Panc1 (cell line): ENCODE results near the gene DSCAML1. TPM values are rescaled to one million over a fixed set of nuclear protein-coding genes. Genes with fewer than 3 reads are reported as not detected.

Experiments
- ATAC-seq: fragments of 200-7000 bp; cut with Tn5 transposase; 2 replicates; pipeline ENCODE4 v1.9.1; 2020; ENCODE audit warnings: mild to moderate bottlenecking, moderate library complexity
- BruUV-seq: library from RNA; stranded (reverse); fragments of 400-500 nt; replicated peaks from 2 replicates; lab custom pipeline; 2021; lab: Mats Ljungman, UMichigan
- CTCF ChIA-PET: fragments of 300-600 bp; sonication (Branson Sonifier 250); formaldehyde crosslinking; loops from one replicate; lab custom pipeline; 2022; ENCODE audit warnings: antibody characterized with exemption; lab: Charles Lee
- POLR2A ChIA-PET: fragments of 300-600 bp; sonication (Branson Sonifier 250); formaldehyde crosslinking; loops from one replicate; lab custom pipeline; 2022; ENCODE audit warnings: antibody characterized with exemption; lab: Charles Lee
- DNase-seq: peaks from one replicate; pipeline ENCODE4 v3.0.0-alpha.2; 2010; ENCODE audit warnings: low read depth, low spot score
- H3K27ac ChIP-seq: 2 replicates; pipeline ENCODE4 v1.5.1; 2011; ENCODE audit warnings: mild to moderate bottlenecking, low read length, inconsistent platforms
- H3K27me3 ChIP-seq: fragments of 200-500 bp; sonication (Bioruptor generic); 2 replicates; pipeline ENCODE4 v1.6.0; 2014; ENCODE audit warnings: low read length, inconsistent platforms; ENCODE audit not compliant: control insufficient read depth, insufficient read depth
- H3K36me3 ChIP-seq: fragments of 200-500 bp; sonication (Bioruptor generic); 2 replicates; pipeline ENCODE4 v1.5.1; 2014; ENCODE audit warnings: inconsistent platforms, mild to moderate bottlenecking, low read length, moderate library complexity; ENCODE audit not compliant: control insufficient read depth, insufficient read depth
- H3K4me1 ChIP-seq: 2 replicates; pipeline ENCODE4 v1.5.1; 2011; ENCODE audit warnings: inconsistent platforms, mild to moderate bottlenecking, low read length, moderate library complexity; ENCODE audit not compliant: control insufficient read depth, insufficient read depth
- H3K4me3 ChIP-seq, 2 experiments: 2 replicates each; pipeline ENCODE4 v1.5.1; 2011 to 2012; ENCODE audit warnings: low read depth in 2 of 2, low read length in 2 of 2, mild to moderate bottlenecking in 2 of 2, inconsistent platforms in 1 of 2, moderate library complexity in 1 of 2
- H3K9me3 ChIP-seq: fragments of 200-500 bp; sonication (Bioruptor generic); 2 replicates; pipeline ENCODE4 v1.5.1; 2014; ENCODE audit warnings: low read depth, mild to moderate bottlenecking, inconsistent platforms, low read length, moderate library complexity; ENCODE audit not compliant: control insufficient read depth, insufficient read depth
- CTCF ChIP-seq: fragments of 450-650 bp; IDR thresholded peaks from 2 replicates; pipeline ENCODE4 v1.5.1; 2017; ENCODE audit warnings: mild to moderate bottlenecking
- POLR2AphosphoS5 ChIP-seq: IDR thresholded peaks from 2 replicates; pipeline ENCODE4 v1.6.1; 2012; ENCODE audit warnings: mild to moderate bottlenecking, low read depth, low read length, moderate library complexity
- REST ChIP-seq, 2 experiments: IDR thresholded peaks; 2 replicates each; pipeline ENCODE4 v1.6.1; 2011 to 2012; ENCODE audit warnings: low read depth in 2 of 2, control low read depth in 1 of 2, low read length in 1 of 2, mild to moderate bottlenecking in 1 of 2, moderate library complexity in 1 of 2; ENCODE audit not compliant: insufficient read depth in 1 of 2
- SIN3A ChIP-seq: IDR thresholded peaks from 2 replicates; pipeline ENCODE4 v1.6.1; 2012; ENCODE audit warnings: low read depth, mild to moderate bottlenecking, low read length, moderate library complexity, borderline replicate concordance; ENCODE audit not compliant: insufficient read depth
- TCF7L2 ChIP-seq: IDR thresholded peaks from 2 replicates; pipeline ENCODE4 v1.6.1; 2011; ENCODE audit warnings: mild to moderate bottlenecking, low read depth, low read length, inconsistent platforms
- in situ Hi-C: cut with HindIII; loops from 2 replicates; pipeline ENCODE4 v1.10.0; 2016; ENCODE audit warnings: low sequenced_read_pairs, low pct_unique_long_range_greater_than_20kb
- intact Hi-C: fragments of 100-400 bp; cut with micrococcal nuclease; formaldehyde crosslinking; loops from one replicate; pipeline ENCODE4 v1.10.0; 2022; ENCODE audit not compliant: unreplicated experiment
- total RNA-seq: library from RNA; stranded (reverse); gene quantifications from one replicate; pipeline ENCODE4 v1.2.1, GENCODE V29; 2021; ENCODE audit not compliant: unreplicated experiment

DSCAML1 gene
- total RNA-seq, 1 experiment from 2014 or later = 1.6 TPM

- DNase-seq (no peak), ATAC-seq (no peak)
- intact Hi-C loops = no loop called here
- BruUV-seq = no TSS peak
- POLR2A ChIA-PET = no interaction called here
- Histone ChIP-seq H3K9me3 (no peaks in the 10 kb centered on the region), H3K36me3 (no peaks in the 10 kb centered on the region), H3K27ac (no peak overlapping the region), H3K27me3 (peaks cover 1% of the 10 kb centered on the region), H3K4me3 (no peak overlapping the region), H3K4me1 (no peaks in the 10 kb centered on the region)
- in situ Hi-C loops = no loop called here
- TF ChIP-seq TCF7L2 (no peak), CTCF (no peak), REST (IDR thresholded peaks at IDR 0.05; ENCODE audit: insufficient read depth in 1 of 2, low read depth in 2 of 2, low read length in 1 of 2) (no peak), SIN3A (no peak), POLR2AphosphoS5 (no peak)
- CTCF ChIA-PET = no interaction called here
These were observed 193.1 kb downstream of the DSCAML1 start for GRCh38 chr11:117603932-117604331.

- in situ Hi-C loops = no loop called here
- Histone ChIP-seq H3K4me1 (no peaks in the 10 kb centered on the region), H3K36me3 (no peaks in the 10 kb centered on the region), H3K27me3 (peaks cover 15% of the 10 kb centered on the region), H3K27ac (no peak overlapping the region), H3K4me3 (no peak overlapping the region), H3K9me3 (no peaks in the 10 kb centered on the region)
- no TSS peak for BruUV-seq
- POLR2A ChIA-PET = no interaction called here
- TF ChIP-seq CTCF (no peak), REST (IDR thresholded peaks at IDR 0.05; ENCODE audit: insufficient read depth in 1 of 2, low read depth in 2 of 2, low read length in 1 of 2) (no peak), POLR2AphosphoS5 (no peak), SIN3A (no peak), TCF7L2 (no peak)
- DNase-seq = no peak
- ATAC-seq = no peak
- intact Hi-C loops = no loop called here
- CTCF ChIA-PET = interaction anchor here (0.6 to 0.7 kb wide), 3 partner anchors 42 to 175 kb away, joined by 4 to 6 read pairs (median 5); no protein-coding TSS in a partner anchor
These were observed 195.9 kb downstream of the DSCAML1 start for GRCh38 chr11:117601006-117601708.
